Stimulated activated naive CD4-positive, alpha-beta T cell treated with Interleukin-2 at 50 U/mL for 16 hours (primary cell): ENCODE measurements around the gene KIF1C.

Experiments used
- DNase-seq: peaks from one replicate; lab custom pipeline; 2025; lab: John Stamatoyannopoulos, UW

KIF1C gene

GRCh38 chr17:4997302-4998026 is at the start of gene KIF1C, which contains the start of gene INCA1:
KIF1C (plus strand) TSS chr17:4997950; CDS start chr17:5000247, 2,297 bp downstream.
INCA1 (minus strand) TSS chr17:4997522; CDS start chr17:4994437, 3,085 bp downstream.
- DNase-seq: peak; percentile 85

- DNase-seq: peak; percentile 95
Measured at GRCh38 chr17:4948166-4948930, 49.4 kb upstream of the KIF1C start, which contains the start of gene PFN1. PFN1 (minus strand) TSS chr17:4948530; CDS start chr17:4948394, 136 bp downstream.

GRCh38 chr17:4948931-4949320 is 48.8 kb upstream of the KIF1C start:
- DNase-seq: peak; percentile 68

- peak; percentile 78 for DNase-seq
Measured at GRCh38 chr17:4949321-4950074, 48.3 kb upstream of the KIF1C start.

GRCh38 chr17:4950075-4950745 is 47.5 kb upstream of the KIF1C start:
- no peak for DNase-seq

GRCh38 chr17:4950746-4951204 is 47.0 kb upstream of the KIF1C start, which contains the start of gene ENO3:
ENO3 (plus strand) TSS chr17:4951119; CDS start chr17:4951830, 711 bp downstream.
- DNase-seq: no peak

- no peak for DNase-seq
Measured at GRCh38 chr17:4951486-4951885, 46.3 kb upstream of the KIF1C start.

GRCh38 chr17:4953451-4953961 is 44.2 kb upstream of the KIF1C start:
- no peak for DNase-seq

- DNase-seq: no peak
Measured at GRCh38 chr17:4955091-4955490, 42.7 kb upstream of the KIF1C start.

GRCh38 chr17:4956493-4957061 is 41.2 kb upstream of the KIF1C start:
- DNase-seq: peak; percentile 33

GRCh38 chr17:4958102-4958501 is 39.6 kb upstream of the KIF1C start:
- no peak for DNase-seq

- DNase-seq: no peak
Measured at GRCh38 chr17:4959261-4959965, 38.3 kb upstream of the KIF1C start.

GRCh38 chr17:4960279-4960922 is 37.3 kb upstream of the KIF1C start:
- DNase-seq: no peak

GRCh38 chr17:4965311-4965986 is 32.3 kb upstream of the KIF1C start:
- no peak for DNase-seq

GRCh38 chr17:4966844-4967538 is 30.8 kb upstream of the KIF1C start:
- peak; percentile 94 for DNase-seq

- peak; percentile 89 for DNase-seq
Measured at GRCh38 chr17:4967539-4968485, 29.9 kb upstream of the KIF1C start, which contains the start of gene SPAG7. SPAG7 (minus strand) TSS chr17:4967817; CDS start chr17:4967804, 13 bp downstream.

GRCh38 chr17:4968486-4969046 is 29.2 kb upstream of the KIF1C start:
- DNase-seq: peak; percentile 53
